Measurements from ENCODE around the gene GPHN.

- TF ChIP-seq CTCF (IDR thresholded peaks at IDR 0.05; ENCODE audit: low read length), result no peak
- no peak for TF ChIP-seq EZH2 (IDR thresholded peaks at IDR 0.05; ENCODE audit: borderline replicate concordance, low read length)
Observed at GRCh38 chr14:67225523-67225922, 717.6 kb downstream of the GPHN start.
